HUDEP-2 (cell line): ENCODE data around the gene ATAD2B.
"Not testable (repeated sequence)": the region's sequence is repeated elsewhere in the genome, so short reads cannot be mapped to it uniquely, and the experiment has no call there.

Source experiments
- DNase-seq, 76 experiments: peaks; one replicate each; lab custom pipeline; 2025; ENCODE audit not compliant: unreplicated experiment in 76 of 76; lab: John Stamatoyannopoulos, UW

Gene ATAD2B

GRCh38 chr2:23801396-23801795 lies 125.5 kb downstream of the ATAD2B start:
- no peak for DNase-seq

DNA sequence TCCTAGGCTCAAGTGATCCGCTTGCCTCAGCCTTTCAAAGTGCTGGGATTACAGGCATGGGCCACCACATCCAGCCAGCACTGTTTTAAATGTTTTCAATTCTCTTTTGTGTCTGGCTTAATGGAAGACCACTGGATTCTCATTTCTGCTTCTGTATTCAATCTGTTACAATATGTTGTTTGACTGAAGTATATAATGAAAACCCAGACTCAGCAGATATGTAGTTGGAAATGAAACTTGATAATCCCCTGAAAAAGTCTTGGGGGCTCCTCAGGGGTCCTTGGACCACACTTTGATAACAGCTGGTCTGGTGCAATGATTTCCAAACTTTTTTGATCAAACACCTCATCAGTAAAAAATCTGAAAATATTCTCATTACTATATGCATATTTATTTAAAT lies 132.7 kb downstream of the ATAD2B start:
- DNase-seq, result no peak

- no peak for DNase-seq
These were observed 133.4 kb downstream of the ATAD2B start for GRCh38 chr2:23793476-23793875.

DNA sequence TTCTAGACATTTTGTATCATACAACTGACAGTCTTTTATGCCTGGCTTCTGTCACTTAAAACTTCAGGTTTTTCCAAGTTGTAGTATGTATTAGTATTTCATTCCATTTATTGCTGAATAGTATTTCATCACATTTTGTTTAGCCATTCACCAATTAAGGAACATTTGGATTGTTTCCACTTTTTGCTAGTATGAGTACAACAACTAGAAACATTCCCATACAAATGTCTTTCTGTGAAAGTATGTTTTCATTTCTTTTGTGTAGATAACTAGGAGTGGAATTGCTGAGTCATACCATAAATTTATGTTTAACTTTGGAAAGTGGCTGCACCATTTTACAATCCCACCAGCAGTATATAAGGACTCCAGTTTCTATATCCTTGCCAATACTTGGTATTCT lies 135.9 kb downstream of the ATAD2B start:
- no peak for DNase-seq

DNA sequence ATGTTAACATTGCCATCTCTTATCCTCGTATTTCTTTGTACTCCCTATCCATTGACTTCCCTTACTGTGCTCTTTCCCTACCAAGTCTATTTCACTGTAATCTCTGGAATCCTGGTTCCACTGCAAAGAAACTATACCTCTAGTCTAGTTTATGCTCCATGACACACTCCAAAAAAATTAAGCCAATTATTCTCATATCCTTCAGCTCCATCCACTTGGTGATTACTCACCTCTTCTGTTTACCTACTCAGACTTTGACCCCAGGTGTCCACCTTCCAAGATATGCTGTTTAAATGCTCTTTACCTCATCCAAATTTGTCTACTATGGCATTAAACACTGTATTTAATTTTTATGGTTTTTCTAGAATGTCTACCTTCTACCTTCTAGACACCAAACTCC lies 137.9 kb downstream of the ATAD2B start:
- no peak for DNase-seq

GRCh38 chr2:23788100-23788499 lies 138.8 kb downstream of the ATAD2B start:
- DNase-seq, result no peak

DNA sequence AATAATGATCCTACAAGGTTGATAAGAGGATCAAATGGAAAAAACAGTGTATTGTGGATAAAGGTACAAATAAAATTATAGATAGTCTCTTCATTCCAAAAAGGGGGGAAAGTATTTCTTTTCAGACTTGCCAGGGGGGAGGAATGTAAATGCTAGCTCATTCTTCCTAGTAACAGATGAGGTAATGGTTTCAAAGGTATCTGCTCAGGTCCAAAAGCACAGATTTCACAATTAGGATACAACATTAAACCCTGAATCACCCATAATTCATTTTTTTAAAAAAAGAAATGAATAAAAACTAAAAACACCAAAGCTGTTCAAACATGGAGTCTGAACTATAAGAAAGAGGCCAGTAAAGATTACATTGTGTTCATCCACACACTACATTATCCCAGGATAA lies 142.0 kb downstream of the ATAD2B start:
- DNase-seq, result no peak

DNA sequence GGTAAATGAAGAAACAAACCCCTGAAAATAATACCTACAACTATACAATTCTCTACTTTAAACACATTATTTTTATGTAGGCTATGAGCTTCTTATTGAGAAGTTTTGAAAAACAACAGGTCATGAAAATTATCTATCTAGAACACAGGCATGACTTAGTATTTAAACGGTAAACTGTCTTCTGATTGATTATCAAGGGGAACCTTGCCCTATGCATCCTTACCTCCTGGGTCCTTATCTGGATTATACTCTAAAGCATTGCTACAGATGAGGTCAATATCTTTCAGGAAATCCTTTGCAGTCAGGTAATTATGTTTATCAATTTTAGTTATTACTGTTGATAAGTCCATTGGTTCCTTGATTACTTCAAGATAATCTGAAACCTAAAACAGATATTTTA lies 144.3 kb downstream of the ATAD2B start:
- peak in 2 of 76 experiments; percentile 7 to 25 for DNase-seq

DNA sequence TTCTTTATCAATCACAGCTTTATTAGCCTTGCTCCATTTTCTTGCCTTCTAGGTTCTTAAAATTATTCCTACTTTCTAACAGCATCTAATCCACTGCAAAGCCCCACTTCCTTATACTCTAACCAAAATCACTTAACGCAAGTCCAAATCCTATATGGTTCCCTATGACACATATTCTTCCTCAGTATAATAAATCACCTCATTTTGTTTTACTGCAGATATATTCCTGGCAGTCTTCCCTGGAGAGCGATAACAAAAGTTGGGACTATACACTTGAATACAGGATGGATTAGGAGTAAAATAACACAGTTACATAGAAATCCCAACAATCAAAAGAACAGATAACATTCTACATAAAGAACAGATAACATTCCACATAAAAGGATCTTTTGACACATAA lies 144.8 kb downstream of the ATAD2B start:
- DNase-seq, result no peak

DNA sequence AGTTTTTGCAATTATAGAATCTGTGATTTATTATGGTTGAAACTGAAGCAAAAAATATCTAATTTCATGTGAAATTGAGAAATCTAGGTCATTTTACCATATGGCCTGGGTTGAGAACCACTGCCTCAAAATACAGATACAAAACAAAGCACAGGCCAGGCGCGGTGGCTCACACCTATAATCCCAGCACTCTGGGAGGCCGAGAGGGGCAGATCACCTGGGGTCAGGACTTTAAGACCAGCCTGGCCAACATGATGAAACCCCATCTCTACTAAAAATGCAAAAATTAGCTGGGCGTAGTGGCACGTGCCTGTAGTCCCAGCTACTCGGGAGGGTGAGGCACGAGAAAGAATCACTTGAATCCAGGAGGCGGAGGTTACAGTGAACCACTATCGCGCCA lies 146.5 kb downstream of the ATAD2B start:
- not testable (repeated sequence) for DNase-seq

- DNase-seq, result no peak
These were observed 149.1 kb downstream of the ATAD2B start for GRCh38 chr2:23777826-23778225.

DNA sequence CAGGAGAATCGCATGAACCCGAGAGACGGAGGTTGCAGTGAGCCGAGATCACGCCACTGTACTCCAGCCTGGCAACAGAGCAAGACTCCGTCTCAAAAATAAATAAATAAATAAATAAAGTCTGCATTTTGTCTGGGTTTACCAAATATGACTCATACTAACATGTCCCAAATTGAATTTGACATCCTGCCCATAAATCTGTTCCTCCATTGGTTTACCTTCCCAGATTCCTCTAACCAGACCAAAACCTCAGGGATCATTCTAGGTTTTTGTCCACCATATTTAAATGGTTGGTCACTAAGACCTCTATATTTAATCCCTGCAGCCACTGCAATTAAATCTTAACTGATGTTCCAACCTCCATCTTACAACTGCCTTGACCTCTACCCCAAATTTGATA lies 150.9 kb downstream of the ATAD2B start:
- no peak for DNase-seq

DNA sequence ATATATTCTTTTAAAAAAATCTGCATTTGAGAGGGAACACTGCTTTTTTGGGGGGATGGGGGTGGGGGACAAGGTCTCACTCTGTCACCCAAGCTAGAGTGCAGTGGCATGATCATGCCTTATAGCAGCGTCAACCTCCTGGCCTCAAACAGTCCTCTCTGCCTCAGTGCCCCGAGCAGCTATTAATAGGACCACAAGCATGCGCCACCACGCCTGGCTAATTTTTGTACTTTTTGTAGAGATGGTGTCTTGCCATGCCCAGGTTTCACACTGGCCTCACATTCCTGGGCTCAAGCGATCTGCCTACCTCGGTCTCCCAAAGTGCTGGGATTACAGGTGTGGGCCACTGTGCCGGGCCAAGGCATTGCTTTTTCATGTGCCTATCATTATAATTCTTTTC lies 154.2 kb downstream of the ATAD2B start:
- no peak for DNase-seq

DNA sequence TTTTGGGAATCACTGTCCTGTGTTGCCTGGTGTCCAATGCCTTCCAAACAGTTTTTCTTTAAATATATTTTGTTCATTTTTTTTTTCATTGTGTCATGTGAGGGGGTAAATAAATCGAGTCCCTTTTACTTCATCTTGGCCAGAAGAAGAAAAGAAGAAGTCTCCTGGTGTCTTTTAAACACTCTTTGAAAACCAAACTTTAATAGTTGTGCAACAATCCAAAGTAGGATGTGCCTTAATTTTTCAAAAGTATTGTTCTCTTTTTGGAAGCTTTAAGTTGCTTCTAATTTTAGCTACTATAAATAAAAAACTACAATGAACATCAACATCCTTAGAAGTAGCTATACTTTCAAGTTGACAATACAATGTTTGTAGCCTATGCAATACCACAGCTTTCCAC lies 154.9 kb downstream of the ATAD2B start:
- no peak for DNase-seq

GRCh38 chr2:23769364-23769763 lies 157.6 kb downstream of the ATAD2B start:
- no peak for DNase-seq

- DNase-seq, result no peak
These were observed 158.9 kb downstream of the ATAD2B start for GRCh38 chr2:23767876-23768621.

DNA sequence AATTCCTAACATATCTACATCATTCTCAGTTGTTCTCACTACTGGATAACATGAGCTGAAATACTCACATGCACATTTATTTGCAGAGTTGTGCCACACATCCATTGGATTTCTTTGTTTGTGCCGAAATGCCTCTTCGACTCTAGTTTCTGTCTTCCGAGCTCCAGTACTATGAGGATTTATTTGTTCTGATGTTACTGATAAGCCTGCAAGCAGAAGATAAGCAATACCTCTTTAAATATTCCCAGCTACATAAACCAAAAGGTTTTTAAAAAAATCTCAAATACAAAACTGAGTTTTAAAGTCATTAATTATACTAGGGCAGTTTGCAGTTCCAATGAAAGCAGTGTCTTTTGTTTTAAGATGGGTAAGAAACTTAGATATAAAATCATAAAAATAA lies 164.8 kb downstream of the ATAD2B start:
- no peak for DNase-seq

DNA sequence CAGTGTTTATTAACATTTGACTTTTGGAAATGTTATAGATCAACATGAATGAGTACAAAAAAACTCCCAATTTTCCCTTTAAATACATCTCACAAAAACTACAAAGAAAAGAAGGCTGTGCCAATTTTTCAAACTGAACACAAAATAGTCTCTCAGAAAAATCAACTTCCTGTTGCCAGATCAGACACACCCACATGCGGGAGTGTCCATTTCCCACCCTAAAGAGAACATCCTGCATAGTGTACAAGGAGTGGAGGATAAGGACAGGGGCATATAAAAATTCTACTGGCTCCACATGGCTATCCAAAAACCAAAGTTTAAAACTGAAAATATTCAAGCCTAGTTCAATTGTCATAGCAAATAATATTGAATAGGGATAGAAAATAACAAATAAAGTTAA lies 165.3 kb downstream of the ATAD2B start:
- DNase-seq, result peak in 15 of 76 experiments; percentile 0 to 43 (median 11)

- peak in 2 of 76 experiments; percentile 1 to 4 for DNase-seq
These were observed 166.2 kb downstream of the ATAD2B start for GRCh38 chr2:23760736-23761135.

DNA sequence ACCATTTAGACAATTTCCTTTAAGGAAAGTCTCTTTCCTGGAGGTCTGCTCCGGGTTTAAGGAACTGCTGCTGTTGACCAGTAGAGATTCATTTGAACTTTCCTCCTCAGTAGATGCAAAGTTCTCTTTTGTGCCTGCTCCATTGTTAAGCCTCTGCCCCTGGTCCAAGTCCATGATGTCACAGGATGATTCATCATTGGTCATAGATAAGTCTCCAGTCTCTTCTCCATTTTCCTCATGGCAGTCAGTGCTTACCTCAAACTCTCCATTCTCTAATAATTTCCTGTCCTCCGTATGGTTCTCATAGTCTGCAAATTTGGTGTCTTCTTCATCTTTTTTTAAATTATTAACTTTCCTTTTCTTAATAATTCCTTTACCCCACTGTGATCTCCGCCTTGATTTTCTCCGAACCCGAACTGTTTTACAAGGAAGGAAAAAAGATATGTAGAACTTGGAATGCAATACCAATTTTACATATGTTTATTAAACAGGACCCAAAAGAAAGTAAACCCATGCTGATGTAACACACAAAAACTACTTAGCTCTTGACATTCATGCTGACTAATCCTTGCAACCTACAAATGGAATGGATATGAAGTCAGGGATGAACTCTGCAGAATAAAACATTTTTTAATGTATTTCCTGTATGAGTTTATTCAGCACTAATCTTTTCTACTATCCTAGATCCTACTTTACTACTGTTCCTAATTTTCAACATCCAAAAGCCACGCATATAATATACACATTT lies 169.1 kb downstream of the ATAD2B start:
- DNase-seq, result peak in 4 of 76 experiments; percentile 2 to 20 (median 5)

GRCh38 chr2:23756593-23757292 lies 170.2 kb downstream of the ATAD2B start:
- no peak for DNase-seq

- DNase-seq, result no peak
These were observed 172.0 kb downstream of the ATAD2B start for GRCh38 chr2:23754970-23755369.
